Neural progenitor cell (in vitro differentiated cells): ENCODE data around the gene KLHL9.

ENCODE experiments used
- CTCF ChIP-seq: fragments of 200-600 bp; sonication (generic); IDR thresholded peaks from 2 replicates; pipeline ENCODE4 v1.5.1; 2017; ENCODE audit warnings: antibody characterized with exemption, mild to moderate bottlenecking
- EZH2 ChIP-seq: fragments of 200-600 bp; sonication (generic); IDR thresholded peaks from 2 replicates; pipeline ENCODE4 v1.6.1; 2017; ENCODE audit warnings: antibody characterized with exemption, mild to moderate bottlenecking, moderate library complexity
- EZH2phosphoT487 ChIP-seq: fragments of 200-600 bp; sonication (generic); IDR thresholded peaks from 2 replicates; pipeline ENCODE4 v1.6.1; 2017; ENCODE audit warnings: antibody characterized with exemption

- TF ChIP-seq CTCF (no peak), EZH2 (no peak), EZH2phosphoT487 (no peak)
These were observed 12.2 kb downstream of the KLHL9 start for GRCh38 chr9:21322911-21323461.
